ENCODE data around the gene OXCT2. TPM values are rescaled to one million over a fixed set of nuclear protein-coding genes. Genes with fewer than 3 reads are reported as not detected.

OXCT2 gene
- total RNA-seq, 1 donor from 2014 or later, result 2.1 TPM

- Histone ChIP-seq H4K20me1 (ENCODE audit: low read depth) (no peaks in the 10 kb centered on the region), H3K9me3 (ENCODE audit: low read depth) (peaks cover 10% of the 10 kb centered on the region), H3K4me3 (no peak overlapping the region), H3K9ac (no peak overlapping the region), H3K79me2 (ENCODE audit: low read depth) (no peaks in the 10 kb centered on the region), H3F3A (ENCODE audit: low read depth) (peaks cover 8% of the 10 kb centered on the region), H3K27me3 (no peaks in the 10 kb centered on the region), H3K4me1 (no peaks in the 10 kb centered on the region), H2AFZ (replicated peaks) (no peak overlapping the region), H3K27ac (no peak overlapping the region), H3K36me3 (no peaks in the 10 kb centered on the region), H3K4me2 (no peak overlapping the region)
- Mint-ChIP-seq H3K9me3 (peaks cover 13% of the 10 kb centered on the region), H3K27me3 (ENCODE audit: insufficient read depth, low read depth) (peaks cover 2% of the 10 kb centered on the region), H3K4me1 (peaks cover 7% of the 10 kb centered on the region), H3K27ac (no peak overlapping the region), H3K4me3 (no peak overlapping the region), H3K36me3 (no peaks in the 10 kb centered on the region)
- no peak for DNase-seq (ENCODE audit: low spot score)
- TF ChIP-seq EZH2 (IDR thresholded peaks at IDR 0.05) (no peak), EZH2phosphoT487 (IDR thresholded peaks at IDR 0.05) (no peak), CTCF (IDR thresholded peaks at IDR 0.05) (no peak)
Observed at GRCh38 chr1:39805385-39805784, 34.2 kb upstream of the OXCT2 start.

GRCh38 chr1:39802496-39803260 is 31.5 kb upstream of the OXCT2 start:
- Histone ChIP-seq H4K20me1 (ENCODE audit: low read depth) (no peaks in the 10 kb centered on the region), H3K36me3 (no peaks in the 10 kb centered on the region), H3F3A (ENCODE audit: low read depth) (peaks cover 8% of the 10 kb centered on the region), H3K4me1 (no peaks in the 10 kb centered on the region), H3K9me3 (ENCODE audit: low read depth) (peaks cover 10% of the 10 kb centered on the region), H3K27ac (no peak overlapping the region), H3K4me2 (no peak overlapping the region), H3K79me2 (ENCODE audit: low read depth) (no peaks in the 10 kb centered on the region), H3K4me3 (no peak overlapping the region), H3K27me3 (no peaks in the 10 kb centered on the region), H3K9ac (no peak overlapping the region), H2AFZ (replicated peaks) (no peak overlapping the region)
- Mint-ChIP-seq H3K27me3 (ENCODE audit: insufficient read depth, low read depth) (peaks cover 2% of the 10 kb centered on the region), H3K36me3 (no peaks in the 10 kb centered on the region), H3K9me3 (peaks cover 9% of the 10 kb centered on the region), H3K4me1 (peaks cover 7% of the 10 kb centered on the region), H3K4me3 (no peak overlapping the region), H3K27ac (no peak overlapping the region)
- DNase-seq (ENCODE audit: low spot score), result no peak
- TF ChIP-seq CTCF (IDR thresholded peaks at IDR 0.05) (no peak), EZH2 (IDR thresholded peaks at IDR 0.05) (no peak), EZH2phosphoT487 (IDR thresholded peaks at IDR 0.05) (no peak)

- Mint-ChIP-seq H3K9me3 (peaks cover 2% of the 10 kb centered on the region), H3K36me3 (no peaks in the 10 kb centered on the region), H3K4me1 (peaks cover 7% of the 10 kb centered on the region), H3K27ac (no peak overlapping the region), H3K4me3 (no peak overlapping the region), H3K27me3 (ENCODE audit: insufficient read depth, low read depth) (peaks cover 5% of the 10 kb centered on the region)
- Histone ChIP-seq H3K79me2 (ENCODE audit: low read depth) (no peaks in the 10 kb centered on the region), H3K27me3 (peaks cover 11% of the 10 kb centered on the region), H4K20me1 (ENCODE audit: low read depth) (no peaks in the 10 kb centered on the region), H3K4me2 (no peak overlapping the region), H3K36me3 (no peaks in the 10 kb centered on the region), H3F3A (ENCODE audit: low read depth) (peaks cover 8% of the 10 kb centered on the region), H3K9me3 (ENCODE audit: low read depth) (peaks cover 4% of the 10 kb centered on the region), H3K9ac (no peak overlapping the region), H3K27ac (no peak overlapping the region), H3K4me3 (no peak overlapping the region), H2AFZ (replicated peaks) (no peak overlapping the region), H3K4me1 (no peaks in the 10 kb centered on the region)
- DNase-seq (ENCODE audit: low spot score), result no peak
- TF ChIP-seq EZH2 (IDR thresholded peaks at IDR 0.05) (no peak), CTCF (IDR thresholded peaks at IDR 0.05) (no peak), EZH2phosphoT487 (IDR thresholded peaks at IDR 0.05) (no peak)
Observed at GRCh38 chr1:39800471-39800835, 29.3 kb upstream of the OXCT2 start.

All from neural progenitor cell (in vitro differentiated cells).